HepG2 (cell line): ENCODE results near the gene TARDBP. TPM values are rescaled to one million over a fixed set of nuclear protein-coding genes. Genes with fewer than 3 reads are reported as not detected.

Experiments
- ATAC-seq: fragments of 200-7000 bp; cut with Tn5 transposase; 3 replicates; pipeline ENCODE4 v1.9.1; 2020; ENCODE audit warnings: mild to moderate bottlenecking, moderate library complexity
- BruUV-seq: library from RNA; stranded (reverse); fragments of 400-500 nt; replicated peaks from 2 replicates; lab custom pipeline; 2021; lab: Mats Ljungman, UMichigan
- CTCF ChIA-PET: fragments of 300-600 bp; formaldehyde crosslinking; extraction: SDS; loops from one replicate; lab custom pipeline; 2021; ENCODE audit warnings: low total read pairs, inconsistent platforms, low intra/inter-chr PET ratio; lab: Yijun Ruan, JAX
- POLR2A ChIA-PET: fragments of 350-600 bp; sonication (Branson Sonifier 250); formaldehyde crosslinking; loops from one replicate; lab custom pipeline; 2020; ENCODE audit warnings: antibody characterized with exemption, inconsistent platforms; lab: Yijun Ruan, JAX
- DNase-seq: peaks from one replicate; pipeline ENCODE4 v3.0.0-alpha.2; 2015; ENCODE audit warnings: low spot score
- FAIRE-seq: peaks from 3 replicates; lab custom pipeline; 2011; peaks lifted over from hg19 to GRCh38; lab: Jason Lieb, UNC
- H2AFZ ChIP-seq: one replicate; pipeline ENCODE4 v1.6.1; 2011; ENCODE audit warnings: low read length, inconsistent platforms
- H3K27ac ChIP-seq: fragments of 300-600 bp; 3 replicates; pipeline ENCODE4 v1.8.0; 2011; ENCODE audit warnings: mixed run types, mild to moderate bottlenecking, mixed read lengths, low read length, inconsistent platforms; ENCODE audit not compliant: insufficient read depth; ENCODE audit errors: extremely low read length
- H3K27me3 ChIP-seq, 2 experiments: fragments of 200-600 bp in 1 of 2; 2 replicates in 1 of 2; 3 replicates in 1 of 2; pipeline versions ENCODE4 v1.6.0 to v1.8.0; 2011; ENCODE audit warnings: low read length in 2 of 2, mild to moderate bottlenecking in 2 of 2, moderate library complexity in 2 of 2, inconsistent platforms in 1 of 2; ENCODE audit not compliant: insufficient read depth in 2 of 2, control insufficient read depth in 1 of 2
- H3K36me3 ChIP-seq, 2 experiments: fragments of 200-600 bp in 1 of 2; replicated peaks in 1 of 2; 2 replicates in 1 of 2; 3 replicates in 1 of 2; pipeline versions ENCODE4 v1.5.1 to v1.8.0; 2011; ENCODE audit warnings: low read length in 2 of 2, inconsistent platforms in 1 of 2; ENCODE audit not compliant: insufficient read depth in 2 of 2, control insufficient read depth in 1 of 2
- H3K4me1 ChIP-seq: 2 replicates; pipeline ENCODE4 v1.5.1; 2012; ENCODE audit warnings: low read length, inconsistent platforms; ENCODE audit not compliant: insufficient read depth
- H3K4me2 ChIP-seq: 2 replicates; pipeline ENCODE4 v1.6.0; 2011; ENCODE audit warnings: low read depth, low read length, inconsistent platforms
- H3K4me3 ChIP-seq, 3 experiments: fragments of 200-600 bp in 1 of 3; sonication (generic), shearing (Covaris generic) in 1 of 3; replicated peaks in 1 of 3; 2 replicates each; pipeline ENCODE4 v1.5.1; 2011 to 2016; ENCODE audit warnings: low read length in 3 of 3, inconsistent platforms in 2 of 3, low read depth in 2 of 3, mild to moderate bottlenecking in 2 of 3, control low read depth in 1 of 3, mixed read lengths in 1 of 3; ENCODE audit not compliant: insufficient read depth in 1 of 3
- H3K79me2 ChIP-seq: one replicate; pipeline ENCODE4 v1.6.1; 2011; ENCODE audit warnings: low read length, inconsistent platforms; ENCODE audit not compliant: insufficient read depth
- H3K9ac ChIP-seq: 2 replicates; pipeline ENCODE4 v1.6.0; 2011; ENCODE audit warnings: mild to moderate bottlenecking, low read depth, low read length, inconsistent platforms; ENCODE audit not compliant: insufficient read depth
- H3K9me3 ChIP-seq: 2 replicates; pipeline ENCODE4 v1.5.1; 2012; ENCODE audit warnings: mild to moderate bottlenecking, low read length
- H4K20me1 ChIP-seq: 2 replicates; pipeline ENCODE4 v1.6.0; 2011; ENCODE audit warnings: inconsistent platforms, mild to moderate bottlenecking, low read length, moderate library complexity; ENCODE audit not compliant: insufficient read depth
- ATAD3A ChIP-seq: sonication (generic); formaldehyde crosslinking; IDR thresholded peaks from 2 replicates; pipeline ENCODE4 v1.4.0; 2020; ENCODE audit warnings: missing genetic modification reagents
- DNMT3B ChIP-seq: conservative IDR thresholded peaks from 2 replicates; pipeline ENCODE4 v1.6.1; 2016; ENCODE audit warnings: missing biosample characterization, control low read depth
- GTF2F1 ChIP-seq: fragments of 150-350 bp; IDR thresholded peaks from 2 replicates; pipeline ENCODE4 v1.6.1; 2014; ENCODE audit warnings: low read length
- MTF1 ChIP-seq: sonication (generic); formaldehyde crosslinking; IDR thresholded peaks from 2 replicates; pipeline ENCODE4 v1.5.0; 2020; ENCODE audit warnings: missing genetic modification reagents
- NR1H2 ChIP-seq: sonication (generic); formaldehyde crosslinking; IDR thresholded peaks from 2 replicates; pipeline ENCODE4 v1.8.1; 2022; ENCODE audit warnings: low read depth, missing genetic modification reagents, borderline replicate concordance
- PAWR ChIP-seq: sonication (generic); formaldehyde crosslinking; IDR thresholded peaks from 2 replicates; pipeline ENCODE4 v1.4.0; 2020; ENCODE audit warnings: missing genetic modification reagents, mild to moderate bottlenecking, borderline replicate concordance
- RFXANK ChIP-seq: IDR thresholded peaks from 2 replicates; pipeline ENCODE4 v1.6.1; 2016
- SALL1 ChIP-seq: sonication (generic); formaldehyde crosslinking; IDR thresholded peaks from 2 replicates; pipeline ENCODE4 v1.8.0; 2022; ENCODE audit warnings: mild to moderate bottlenecking, missing genetic modification reagents
- SNAI1 ChIP-seq: sonication (generic); formaldehyde crosslinking; IDR thresholded peaks from 2 replicates; pipeline ENCODE4 v1.5.0; 2020; ENCODE audit warnings: mild to moderate bottlenecking, missing genetic modification reagents, borderline replicate concordance
- SSRP1 ChIP-seq: IDR thresholded peaks from 2 replicates; pipeline ENCODE4 v1.6.1; 2016; ENCODE audit warnings: control low read depth
- TEAD2 ChIP-seq: sonication (generic); formaldehyde crosslinking; IDR thresholded peaks from 2 replicates; pipeline ENCODE4 v1.9.0; 2021; ENCODE audit warnings: missing genetic modification reagents
- ZFP36 ChIP-seq: fragments of 150-350 bp; IDR thresholded peaks from 2 replicates; pipeline ENCODE4 v1.6.1; 2018; ENCODE audit warnings: borderline replicate concordance, low read length, low read depth; ENCODE audit not compliant: partially characterized antibody
- ZNF326 ChIP-seq: sonication (generic); formaldehyde crosslinking; IDR thresholded peaks from 2 replicates; pipeline ENCODE4 v1.4.0; 2020; ENCODE audit warnings: missing genetic modification reagents, borderline replicate concordance
- ZNF34 ChIP-seq: sonication (generic); formaldehyde crosslinking; IDR thresholded peaks from 2 replicates; pipeline ENCODE4 v1.4.0; 2020; ENCODE audit warnings: mild to moderate bottlenecking, missing genetic modification reagents, borderline replicate concordance
- ZNF713 ChIP-seq: sonication (generic); formaldehyde crosslinking; IDR thresholded peaks from 2 replicates; pipeline ENCODE4 v1.4.0; 2020; ENCODE audit warnings: mild to moderate bottlenecking, missing genetic modification reagents
- ZNF781 ChIP-seq: sonication (generic); formaldehyde crosslinking; IDR thresholded peaks from 2 replicates; pipeline ENCODE4 v1.5.1; 2020; ENCODE audit warnings: borderline replicate concordance, mild to moderate bottlenecking, missing genetic modification reagents; ENCODE audit errors: not compliant biosample characterization
- ZNF850 ChIP-seq: sonication (generic); formaldehyde crosslinking; conservative IDR thresholded peaks from 2 replicates; pipeline ENCODE4 v1.9.0; 2021; ENCODE audit warnings: mild to moderate bottlenecking, missing genetic modification reagents
- ZZZ3 ChIP-seq: sonication (generic); formaldehyde crosslinking; IDR thresholded peaks from 2 replicates; pipeline ENCODE4 v1.4.0; 2020; ENCODE audit warnings: missing genetic modification reagents, mild to moderate bottlenecking, borderline replicate concordance
- whole genome bisulfite sequencing: methylation state at CpG from one replicate; pipeline ENCODE4 v1.1.6; 2017; ENCODE audit warnings: low lambda C conversion rate; 5-methylcytosine and 5-hydroxymethylcytosine counted together
- in situ Hi-C: cut with HindIII; loops from 2 replicates; pipeline ENCODE4 v1.10.0; 2017; ENCODE audit warnings: low pct_unique_long_range_greater_than_20kb; ENCODE audit not compliant: extremely low pct_ligation_motif_present
- intact Hi-C: fragments of 100-400 bp; cut with micrococcal nuclease; formaldehyde crosslinking; loops from one replicate; pipeline ENCODE4 v1.10.0; 2022; ENCODE audit not compliant: unreplicated experiment
- polyA plus RNA-seq, 8 experiments: library from polyadenylated mRNA; depleted of rRNA in 3 of 8; stranded (reverse) in 7 of 8; unstranded in 1 of 8; fragments of >200 nt; fragmentation: Illumina TruSeq in 4 of 8; extraction: Trizol in 4 of 8; gene quantifications; 2 replicates each; pipeline versions ENCODE4 v1.2.1 to v1.2.3, GENCODE V29; 2011 to 2016; ENCODE audit warnings: low read depth in 4 of 8, missing spikeins in 1 of 8, mixed read lengths in 1 of 8; ENCODE audit not compliant: insufficient read depth in 1 of 8
- total RNA-seq, 5 experiments: library from RNA; depleted of rRNA; stranded (reverse); fragments of >200 nt; fragmentation: Illumina TruSeq; extraction: Trizol; gene quantifications; 2 replicates each; pipeline ENCODE4 v1.2.3, GENCODE V29; 2016; ENCODE audit warnings: low read depth in 1 of 5
- TF ChIP-seq, protein P1 (sequence below): IDR thresholded peaks from 2 replicates; pipeline ENCODE4 v1.6.1; 2016; ENCODE audit warnings: low read depth, missing genetic modification reagents, missing compliant biosample characterization
- TF ChIP-seq, protein P2 (sequence below): sonication (generic); formaldehyde crosslinking; IDR thresholded peaks from 2 replicates; pipeline ENCODE4 v1.4.0; 2020; ENCODE audit warnings: mild to moderate bottlenecking, missing genetic modification reagents

The TARDBP gene
- total and polyA plus RNA-seq, 2 of the 13 experiments (the other 11 are each of a cell fraction or from before 2014, with no cell fraction given): 62.4 to 93.0 TPM

DNA sequence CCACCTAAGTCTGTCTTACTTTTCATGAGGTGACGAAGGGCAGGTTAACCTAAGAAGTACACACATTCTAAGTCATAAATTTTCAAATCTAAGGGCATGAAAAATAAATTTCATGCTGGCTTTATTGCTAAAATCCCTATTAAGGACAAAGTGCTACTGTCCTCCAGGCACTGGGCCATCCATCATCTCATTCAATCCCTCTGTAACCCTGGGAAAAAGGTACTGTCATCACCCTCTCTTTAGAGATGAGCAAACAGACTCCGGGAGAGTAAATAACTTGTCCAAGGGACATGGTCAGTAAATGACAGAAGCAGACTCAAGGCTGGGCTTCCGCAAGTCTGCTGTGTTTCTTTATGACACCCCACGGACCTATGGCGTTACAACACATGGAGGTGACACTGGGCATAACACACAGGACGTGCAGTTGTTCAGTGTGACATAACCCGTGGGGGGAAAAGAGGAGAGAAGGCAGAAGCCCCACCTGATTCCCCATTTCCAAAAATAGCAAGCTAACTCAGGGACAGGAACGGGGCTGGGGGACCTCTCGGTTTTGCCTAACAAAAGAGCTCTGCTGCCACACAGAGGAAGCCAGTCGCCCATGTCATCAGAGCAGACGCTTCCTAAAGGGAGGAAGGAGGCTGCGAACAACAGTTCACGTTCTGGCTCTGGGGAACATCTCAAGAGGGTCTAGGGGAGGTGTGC, 59.9 kb downstream of the TARDBP start:
- in situ Hi-C loops (no loop called here), intact Hi-C loops (no loop called here)
- DNase-seq (no peak), ATAC-seq (no peak), FAIRE-seq (no peak)
- no peaks in the 10 kb centered on the region for H4K20me1 ChIP-seq
- H3K4me2 ChIP-seq: no peak overlapping the region
- no peaks in the 10 kb centered on the region for H3K27me3 ChIP-seq
- no peak overlapping the region for H2AFZ ChIP-seq
- no peak overlapping the region for H3K9ac ChIP-seq
- H3K4me1 ChIP-seq: no peaks in the 10 kb centered on the region
- no peak overlapping the region for H3K4me3 ChIP-seq
- H3K27ac ChIP-seq: no peak overlapping the region
- CTCF ChIA-PET: no interaction called here
- H3K9me3 ChIP-seq: no peaks in the 10 kb centered on the region
- POLR2A ChIA-PET: no interaction called here
- peaks cover 49 to 93% of the 10 kb centered on the region in 2 experiments for H3K36me3 ChIP-seq
- H3K79me2 ChIP-seq: no peaks in the 10 kb centered on the region
- no TSS peak for BruUV-seq
- 99% methylated on average over 13 of the region's 13 CpGs for WGBS
- TF ChIP-seq ZNF850 (CRISPR knock-in tag) (no peak), SNAI1 (CRISPR knock-in tag) (no peak), ZNF326 (no peak), NR1H2 (CRISPR knock-in tag) (no peak), DNMT3B (CRISPR knock-in tag) (no peak), ZFP36 (no peak), ZNF781 (CRISPR knock-in tag) (no peak), SSRP1 (no peak), ATAD3A (no peak), RFXANK (CRISPR knock-in tag) (no peak), TEAD2 (CRISPR knock-in tag) (no peak), PAWR (CRISPR knock-in tag) (no peak), ZZZ3 (CRISPR knock-in tag) (no peak), MTF1 (no peak), ZNF713 (CRISPR knock-in tag) (no peak), ZNF34 (CRISPR knock-in tag) (no peak), SALL1 (CRISPR knock-in tag) (no peak), GTF2F1 (no peak)
- TF ChIP-seq, protein P1, sequence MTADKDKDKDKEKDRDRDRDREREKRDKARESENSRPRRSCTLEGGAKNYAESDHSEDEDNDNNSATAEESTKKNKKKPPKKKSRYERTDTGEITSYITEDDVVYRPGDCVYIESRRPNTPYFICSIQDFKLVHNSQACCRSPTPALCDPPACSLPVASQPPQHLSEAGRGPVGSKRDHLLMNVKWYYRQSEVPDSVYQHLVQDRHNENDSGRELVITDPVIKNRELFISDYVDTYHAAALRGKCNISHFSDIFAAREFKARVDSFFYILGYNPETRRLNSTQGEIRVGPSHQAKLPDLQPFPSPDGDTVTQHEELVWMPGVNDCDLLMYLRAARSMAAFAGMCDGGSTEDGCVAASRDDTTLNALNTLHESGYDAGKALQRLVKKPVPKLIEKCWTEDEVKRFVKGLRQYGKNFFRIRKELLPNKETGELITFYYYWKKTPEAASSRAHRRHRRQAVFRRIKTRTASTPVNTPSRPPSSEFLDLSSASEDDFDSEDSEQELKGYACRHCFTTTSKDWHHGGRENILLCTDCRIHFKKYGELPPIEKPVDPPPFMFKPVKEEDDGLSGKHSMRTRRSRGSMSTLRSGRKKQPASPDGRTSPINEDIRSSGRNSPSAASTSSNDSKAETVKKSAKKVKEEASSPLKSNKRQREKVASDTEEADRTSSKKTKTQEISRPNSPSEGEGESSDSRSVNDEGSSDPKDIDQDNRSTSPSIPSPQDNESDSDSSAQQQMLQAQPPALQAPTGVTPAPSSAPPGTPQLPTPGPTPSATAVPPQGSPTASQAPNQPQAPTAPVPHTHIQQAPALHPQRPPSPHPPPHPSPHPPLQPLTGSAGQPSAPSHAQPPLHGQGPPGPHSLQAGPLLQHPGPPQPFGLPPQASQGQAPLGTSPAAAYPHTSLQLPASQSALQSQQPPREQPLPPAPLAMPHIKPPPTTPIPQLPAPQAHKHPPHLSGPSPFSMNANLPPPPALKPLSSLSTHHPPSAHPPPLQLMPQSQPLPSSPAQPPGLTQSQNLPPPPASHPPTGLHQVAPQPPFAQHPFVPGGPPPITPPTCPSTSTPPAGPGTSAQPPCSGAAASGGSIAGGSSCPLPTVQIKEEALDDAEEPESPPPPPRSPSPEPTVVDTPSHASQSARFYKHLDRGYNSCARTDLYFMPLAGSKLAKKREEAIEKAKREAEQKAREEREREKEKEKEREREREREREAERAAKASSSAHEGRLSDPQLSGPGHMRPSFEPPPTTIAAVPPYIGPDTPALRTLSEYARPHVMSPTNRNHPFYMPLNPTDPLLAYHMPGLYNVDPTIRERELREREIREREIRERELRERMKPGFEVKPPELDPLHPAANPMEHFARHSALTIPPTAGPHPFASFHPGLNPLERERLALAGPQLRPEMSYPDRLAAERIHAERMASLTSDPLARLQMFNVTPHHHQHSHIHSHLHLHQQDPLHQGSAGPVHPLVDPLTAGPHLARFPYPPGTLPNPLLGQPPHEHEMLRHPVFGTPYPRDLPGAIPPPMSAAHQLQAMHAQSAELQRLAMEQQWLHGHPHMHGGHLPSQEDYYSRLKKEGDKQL (CRISPR knock-in tag): no peak
- TF ChIP-seq, protein P2, sequence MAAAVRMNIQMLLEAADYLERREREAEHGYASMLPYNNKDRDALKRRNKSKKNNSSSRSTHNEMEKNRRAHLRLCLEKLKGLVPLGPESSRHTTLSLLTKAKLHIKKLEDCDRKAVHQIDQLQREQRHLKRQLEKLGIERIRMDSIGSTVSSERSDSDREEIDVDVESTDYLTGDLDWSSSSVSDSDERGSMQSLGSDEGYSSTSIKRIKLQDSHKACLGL (CRISPR knock-in tag): no peak
